K562 (cell line): Measurements from ENCODE around the gene CACNB1. TPM values are rescaled to one million over a fixed set of nuclear protein-coding genes. Genes with fewer than 3 reads are reported as not detected.

Experiments
- BHLHE40 ChIP-seq: IDR thresholded peaks from 2 replicates; pipeline ENCODE4 v1.6.1; 2011; ENCODE audit warnings: low read length, improper control_type of control experiment
- CGGBP1 ChIP-seq: fragments of 250-450 bp; sonication (Bioruptor Pico); IDR thresholded peaks from 2 replicates; pipeline ENCODE4 v1.9.0; 2021; ENCODE audit warnings: mild to moderate bottlenecking
- CHCHD3 ChIP-seq: fragments of 250-450 bp; sonication (Bioruptor Pico); IDR thresholded peaks from 2 replicates; pipeline ENCODE4 v2.1.2; 2022; ENCODE audit warnings: mild to moderate bottlenecking
- FUS ChIP-seq: fragments of 200-400 bp; formaldehyde crosslinking; optimal IDR thresholded peaks from 2 replicates; pipeline ENCODE3; 2017; ENCODE audit warnings: low read depth, low read length
- GMEB1 ChIP-seq: fragments of 250-450 bp; sonication (Bioruptor Pico); IDR thresholded peaks from 2 replicates; pipeline ENCODE4 v1.4.0; 2020; ENCODE audit warnings: mild to moderate bottlenecking
- HMGN3 ChIP-seq: IDR thresholded peaks from 2 replicates; pipeline ENCODE4 v1.6.1; 2011; ENCODE audit warnings: borderline replicate concordance, low read depth, mild to moderate bottlenecking, mixed read lengths, low read length; ENCODE audit not compliant: insufficient read length; ENCODE audit errors: extremely low read depth
- KAT8 ChIP-seq: fragments of 450-650 bp; IDR thresholded peaks from 2 replicates; pipeline ENCODE4 v1.6.1; 2016; ENCODE audit warnings: low read depth, mild to moderate bottlenecking
- MAX ChIP-seq: sonication (generic); formaldehyde crosslinking; IDR thresholded peaks from 2 replicates; pipeline ENCODE4 v1.9.0; 2022; ENCODE audit warnings: mild to moderate bottlenecking, missing genetic modification reagents
- MBD2 ChIP-seq: sonication (generic); IDR thresholded peaks from 2 replicates; pipeline ENCODE4 v1.6.1; 2016; ENCODE audit warnings: low read depth, borderline replicate concordance
- NCOA1 ChIP-seq: fragments of 450-650 bp; IDR thresholded peaks from 2 replicates; pipeline ENCODE4 v1.6.1; 2016; ENCODE audit warnings: low read depth
- POLR2AphosphoS5 ChIP-seq: IDR thresholded peaks from 2 replicates; pipeline ENCODE4 v1.6.1; 2011; ENCODE audit warnings: mild to moderate bottlenecking, low read depth, low read length, moderate library complexity; ENCODE audit not compliant: control insufficient read depth, insufficient read depth
- RBBP5 ChIP-seq: fragments of 200-600 bp; sonication (generic); IDR thresholded peaks from 2 replicates; pipeline ENCODE4 v1.6.1; 2012; ENCODE audit warnings: borderline replicate concordance, mild to moderate bottlenecking, low read length, control low read depth, inconsistent platforms; ENCODE audit not compliant: insufficient read depth, poor library complexity, severe bottlenecking
- SIN3A ChIP-seq, 2 experiments: fragments of 150-350 bp in 1 of 2; IDR thresholded peaks; 2 replicates each; pipeline ENCODE4 v1.6.1; 2011 to 2016; ENCODE audit warnings: borderline replicate concordance in 2 of 2, low read depth in 2 of 2, low read length in 2 of 2, mild to moderate bottlenecking in 2 of 2, moderate library complexity in 2 of 2; ENCODE audit not compliant: control insufficient read depth in 1 of 2
- SLC30A9 ChIP-seq: fragments of 250-450 bp; sonication (Bioruptor Pico); IDR thresholded peaks from 2 replicates; pipeline ENCODE4 v1.8.0; 2022; ENCODE audit warnings: mild to moderate bottlenecking, moderate library complexity
- SMAD1 ChIP-seq: fragments of 150-350 bp; IDR thresholded peaks from 2 replicates; pipeline ENCODE4 v1.6.1; 2014; ENCODE audit warnings: low read length, low read depth; ENCODE audit not compliant: partially characterized antibody
- SOX6 ChIP-seq: fragments of 450-650 bp; IDR thresholded peaks from 2 replicates; pipeline ENCODE4 v1.6.1; 2014; ENCODE audit warnings: mild to moderate bottlenecking
- TCF15 ChIP-seq: fragments of 250-450 bp; sonication (Bioruptor Pico); IDR thresholded peaks from 2 replicates; pipeline ENCODE4 v1.8.0; 2022; ENCODE audit warnings: moderate library complexity, mild to moderate bottlenecking, inconsistent platforms
- TOE1 ChIP-seq, 2 experiments: fragments of 450-650 bp in 1 of 2; sonication (generic) in 1 of 2; formaldehyde crosslinking in 1 of 2; IDR thresholded peaks; 2 replicates each; pipeline versions ENCODE4 v1.7.1 to v1.8.0; 2016 to 2022; ENCODE audit warnings: borderline replicate concordance in 2 of 2, mild to moderate bottlenecking in 2 of 2, antibody characterized with exemption in 1 of 2, inconsistent platforms in 1 of 2, low read depth in 1 of 2, missing genetic modification reagents in 1 of 2, moderate library complexity in 1 of 2
- ZBTB33 ChIP-seq: sonication (generic); formaldehyde crosslinking; IDR thresholded peaks from 2 replicates; pipeline ENCODE4 v1.8.1; 2023; ENCODE audit warnings: mild to moderate bottlenecking, missing genetic modification reagents
- ZNF263 ChIP-seq: sonication (generic); formaldehyde crosslinking; IDR thresholded peaks from 2 replicates; pipeline ENCODE4 v1.8.0; 2022; ENCODE audit warnings: mild to moderate bottlenecking, missing genetic modification reagents, borderline replicate concordance
- ZNF408 ChIP-seq: fragments of 250-450 bp; sonication (Bioruptor Pico); IDR thresholded peaks from 2 replicates; pipeline ENCODE4 v1.4.0; 2020; ENCODE audit warnings: low read depth, mild to moderate bottlenecking, moderate library complexity
- ZNF830 ChIP-seq: fragments of 250-450 bp; sonication (Bioruptor Pico); IDR thresholded peaks from 2 replicates; pipeline ENCODE4 v1.5.0; 2021; ENCODE audit warnings: mild to moderate bottlenecking
- polyA plus RNA-seq, 8 experiments: library from polyadenylated mRNA; depleted of rRNA in 4 of 8; stranded (reverse) in 5 of 8; unstranded in 3 of 8; fragments of >200 nt; fragmentation: Nextera tagmentation in 2 of 8; fragmentation: Illumina TruSeq in 1 of 8; extraction: Ambion mirVana in 2 of 8; extraction: Trizol in 1 of 8; gene quantifications; 2 replicates each; pipeline versions ENCODE4 v1.2.1 to v1.2.3, GENCODE V29; 2011 to 2014; ENCODE audit warnings: inconsistent platforms in 1 of 8, missing spikeins in 1 of 8
- total RNA-seq, 7 experiments: library from RNA; depleted of rRNA in 6 of 7; stranded (reverse); fragments of >200 nt in 6 of 7; fragmentation: Illumina TruSeq in 2 of 7; extraction: Trizol in 2 of 7; gene quantifications; 2 replicates each; pipeline versions ENCODE4 v1.2.1 to v1.2.3, GENCODE V29; 2011 to 2021; ENCODE audit warnings: low replicate concordance in 1 of 7

The CACNB1 gene
- total and polyA plus RNA-seq, 9 of the 15 experiments (the other 6 are each of a cell fraction or from before 2014, with no cell fraction given) = 0.08 to 7.4 (median 3.0) TPM

- TF ChIP-seq KAT8 (no peak), SOX6 (0 out of 2 replicates have a peak, but pooled peaks have one; percentile 30), BHLHE40 (peak; percentile 94), ZNF263 (peak; percentile 46; the same call in 1 of the 2 replicates), HMGN3 (no peak), SIN3A (IDR thresholded peaks at IDR 0.05; ENCODE audit: borderline replicate concordance in 2 of 2, control insufficient read depth in 1 of 2, low read depth in 2 of 2, low read length in 2 of 2) (peak; percentile 38 to 78; a peak in 1 of 4 replicates), TCF15 (CRISPR knock-in tag) (no peak), RBBP5 (peak; percentile 74), MAX (CRISPR knock-in tag) (peak; percentile 46), ZNF830 (no peak), TOE1 (IDR thresholded peaks at IDR 0.05; ENCODE audit: borderline replicate concordance) (peak; percentile 54; the same call in 1 of the 2 replicates), TOE1 (CRISPR knock-in tag; IDR thresholded peaks at IDR 0.05; ENCODE audit: borderline replicate concordance, low read depth) (no peak), FUS (no peak), SMAD1 (peak; percentile 83), NCOA1 (no peak), CHCHD3 (CRISPR knock-in tag) (no peak), ZBTB33 (peak; percentile 22; the same call in 1 of the 2 replicates), GMEB1 (0 out of 2 replicates have a peak, but pooled peaks have one; percentile 23), CGGBP1 (CRISPR knock-in tag) (peak; percentile 6; the same call in 1 of the 2 replicates), MBD2 (peak; percentile 96), POLR2AphosphoS5 (peak; percentile 96), SLC30A9 (CRISPR knock-in tag) (no peak), ZNF408 (CRISPR knock-in tag) (no peak)
Observed at GRCh38 chr17:39200070-39200879, 2.8 kb upstream of the CACNB1 start, which contains the start of gene RPL19 (continued).
